Neural progenitor cell (in vitro differentiated cells): ENCODE results near the gene ESYT2. TPM values are rescaled to one million over a fixed set of nuclear protein-coding genes. Genes with fewer than 3 reads are reported as not detected.

ENCODE experiments used
- DNase-seq: peaks from one replicate; pipeline ENCODE4 v3.0.0-alpha.2; 2016; ENCODE audit warnings: low spot score
- H2AFZ ChIP-seq: fragments of 200-600 bp; sonication (generic); replicated peaks from 2 replicates; pipeline ENCODE4 v1.6.1; 2016; ENCODE audit warnings: antibody characterized with exemption
- H3F3A ChIP-seq: fragments of 200-600 bp; sonication (generic); 2 replicates; pipeline ENCODE4 v1.6.1; 2016; ENCODE audit warnings: antibody characterized with exemption, low read depth
- H3K27ac ChIP-seq: fragments of 200-600 bp; sonication (generic); 2 replicates; pipeline ENCODE4 v1.5.1; 2016; ENCODE audit warnings: mild to moderate bottlenecking
- H3K27me3 ChIP-seq: fragments of 200-600 bp; sonication (generic); 2 replicates; pipeline ENCODE4 v1.6.1; 2016; ENCODE audit warnings: mild to moderate bottlenecking, moderate library complexity
- H3K36me3 ChIP-seq: fragments of 200-600 bp; sonication (generic); 2 replicates; pipeline ENCODE4 v1.5.1; 2016
- H3K4me1 ChIP-seq: fragments of 200-600 bp; sonication (generic); 2 replicates; pipeline ENCODE4 v1.6.1; 2016; ENCODE audit warnings: mixed run types
- H3K4me2 ChIP-seq: fragments of 200-600 bp; sonication (generic); 2 replicates; pipeline ENCODE4 v1.6.1; 2016
- H3K4me3 ChIP-seq: fragments of 200-600 bp; sonication (generic); 2 replicates; pipeline ENCODE4 v1.5.1; 2016
- H3K79me2 ChIP-seq: fragments of 200-600 bp; sonication (generic); 2 replicates; pipeline ENCODE4 v1.6.1; 2016; ENCODE audit warnings: low read depth
- H3K9ac ChIP-seq: fragments of 200-600 bp; sonication (generic); 2 replicates; pipeline ENCODE4 v1.6.1; 2016
- H3K9me3 ChIP-seq: fragments of 200-600 bp; sonication (generic); 2 replicates; pipeline ENCODE4 v1.5.1; 2016; ENCODE audit warnings: low read depth
- H4K20me1 ChIP-seq: fragments of 200-600 bp; sonication (generic); 2 replicates; pipeline ENCODE4 v1.6.1; 2016; ENCODE audit warnings: low read depth
- H3K27ac Mint-ChIP-seq: 3 replicates; pipeline ENCODE4 v1.8.0; 2021; ENCODE audit warnings: mixed read lengths
- H3K27me3 Mint-ChIP-seq: 2 replicates; pipeline ENCODE4 v1.8.0; 2022; ENCODE audit warnings: low read depth, mild to moderate bottlenecking, inconsistent platforms, moderate library complexity, mixed read lengths; ENCODE audit not compliant: insufficient read depth
- H3K36me3 Mint-ChIP-seq: 3 replicates; pipeline ENCODE4 v1.8.0; 2021; ENCODE audit warnings: mixed read lengths
- H3K4me1 Mint-ChIP-seq: 3 replicates; pipeline ENCODE4 v1.8.0; 2021; ENCODE audit warnings: mixed read lengths
- H3K4me3 Mint-ChIP-seq: 3 replicates; pipeline ENCODE4 v1.8.0; 2021; ENCODE audit warnings: mild to moderate bottlenecking, moderate library complexity, mixed read lengths
- H3K9me3 Mint-ChIP-seq: 3 replicates; pipeline ENCODE4 v1.8.0; 2020; ENCODE audit warnings: mixed read lengths
- EZH2 ChIP-seq: fragments of 200-600 bp; sonication (generic); IDR thresholded peaks from 2 replicates; pipeline ENCODE4 v1.6.1; 2017; ENCODE audit warnings: antibody characterized with exemption, mild to moderate bottlenecking, moderate library complexity
- EZH2phosphoT487 ChIP-seq: fragments of 200-600 bp; sonication (generic); IDR thresholded peaks from 2 replicates; pipeline ENCODE4 v1.6.1; 2017; ENCODE audit warnings: antibody characterized with exemption
- total RNA-seq: library from RNA; depleted of rRNA; stranded (reverse); fragments of >200 nt; gene quantifications from 2 replicates; pipeline ENCODE4 v1.2.3, GENCODE V29; 2015; ENCODE audit warnings: low replicate concordance
- TF ChIP-seq, protein P1 (sequence below): fragments of 200-600 bp; sonication (generic); IDR thresholded peaks from 2 replicates; pipeline ENCODE4 v1.5.1; 2017; ENCODE audit warnings: antibody characterized with exemption, mild to moderate bottlenecking

Gene ESYT2
- total RNA-seq, 1 donor from 2014 or later = 33.4 TPM

DNA sequence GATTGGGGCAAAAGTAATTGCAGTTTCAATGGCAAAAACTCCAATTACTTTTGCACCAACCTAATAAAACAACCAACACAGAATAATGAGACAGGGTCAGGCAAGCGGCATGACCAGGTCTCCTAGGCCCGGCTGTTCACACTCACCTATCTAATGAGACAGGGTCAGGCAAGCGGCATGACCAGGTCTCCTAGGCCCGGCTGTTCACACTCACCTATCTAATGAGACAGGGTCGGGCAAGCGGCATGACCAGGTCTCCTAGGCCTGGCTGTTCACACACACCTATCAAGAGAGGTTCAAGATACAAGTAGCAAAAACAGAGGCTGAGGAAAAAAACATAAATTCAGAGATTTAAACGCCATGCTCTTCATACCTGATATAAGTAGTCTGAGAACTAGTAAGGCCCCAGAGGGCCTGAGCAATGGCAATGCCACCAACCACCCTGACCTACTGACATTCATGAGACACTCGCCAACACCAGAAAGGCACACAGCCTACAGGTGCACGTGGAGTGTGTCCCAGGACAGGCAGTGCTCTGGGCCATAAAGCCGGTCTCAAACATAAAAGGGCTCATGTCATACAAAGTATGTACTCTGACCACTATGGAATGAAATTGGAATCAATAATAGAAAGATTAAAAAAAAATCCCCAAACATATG is 84.1 kb downstream of the ESYT2 start:
- peaks cover 2% of the 10 kb centered on the region for H3K27me3 Mint-ChIP-seq
- no peak for DNase-seq
- Histone ChIP-seq H3K79me2 (no peaks in the 10 kb centered on the region), H3K4me1 (no peaks in the 10 kb centered on the region), H2AFZ (no peak overlapping the region), H3K27me3 (no peaks in the 10 kb centered on the region), H3K4me3 (no peak overlapping the region), H4K20me1 (no peaks in the 10 kb centered on the region), H3K27ac (no peak overlapping the region), H3F3A (no peaks in the 10 kb centered on the region), H3K9me3 (no peaks in the 10 kb centered on the region), H3K36me3 (no peaks in the 10 kb centered on the region), H3K9ac (no peak overlapping the region), H3K4me2 (no peak overlapping the region)
- no peaks in the 10 kb centered on the region for H3K9me3 Mint-ChIP-seq
- peaks cover 26% of the 10 kb centered on the region for H3K36me3 Mint-ChIP-seq
- no peak overlapping the region for H3K27ac Mint-ChIP-seq
- no peak overlapping the region for H3K4me3 Mint-ChIP-seq
- TF ChIP-seq, protein P1, sequence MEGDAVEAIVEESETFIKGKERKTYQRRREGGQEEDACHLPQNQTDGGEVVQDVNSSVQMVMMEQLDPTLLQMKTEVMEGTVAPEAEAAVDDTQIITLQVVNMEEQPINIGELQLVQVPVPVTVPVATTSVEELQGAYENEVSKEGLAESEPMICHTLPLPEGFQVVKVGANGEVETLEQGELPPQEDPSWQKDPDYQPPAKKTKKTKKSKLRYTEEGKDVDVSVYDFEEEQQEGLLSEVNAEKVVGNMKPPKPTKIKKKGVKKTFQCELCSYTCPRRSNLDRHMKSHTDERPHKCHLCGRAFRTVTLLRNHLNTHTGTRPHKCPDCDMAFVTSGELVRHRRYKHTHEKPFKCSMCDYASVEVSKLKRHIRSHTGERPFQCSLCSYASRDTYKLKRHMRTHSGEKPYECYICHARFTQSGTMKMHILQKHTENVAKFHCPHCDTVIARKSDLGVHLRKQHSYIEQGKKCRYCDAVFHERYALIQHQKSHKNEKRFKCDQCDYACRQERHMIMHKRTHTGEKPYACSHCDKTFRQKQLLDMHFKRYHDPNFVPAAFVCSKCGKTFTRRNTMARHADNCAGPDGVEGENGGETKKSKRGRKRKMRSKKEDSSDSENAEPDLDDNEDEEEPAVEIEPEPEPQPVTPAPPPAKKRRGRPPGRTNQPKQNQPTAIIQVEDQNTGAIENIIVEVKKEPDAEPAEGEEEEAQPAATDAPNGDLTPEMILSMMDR = no peak
- TF ChIP-seq EZH2phosphoT487 = no peak
- no peak for TF ChIP-seq EZH2
- no peaks in the 10 kb centered on the region for H3K4me1 Mint-ChIP-seq

DNA sequence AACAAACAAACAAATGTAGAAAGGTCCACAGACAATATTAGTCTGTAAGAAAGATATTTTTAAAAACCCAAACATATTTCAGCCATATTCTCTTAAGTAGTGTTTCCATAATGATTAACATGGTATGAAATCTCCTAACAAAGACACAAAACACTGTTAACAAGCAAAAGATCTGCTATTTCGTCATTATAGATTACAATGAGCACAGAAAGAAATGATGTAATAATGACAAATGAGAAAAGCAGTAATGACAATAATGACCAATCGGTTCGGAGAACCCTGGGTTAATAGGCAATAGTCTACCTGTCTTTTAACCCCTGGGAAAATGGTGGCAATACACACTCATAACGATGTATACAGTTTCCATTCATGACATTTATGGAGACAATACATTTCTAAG is 85.2 kb downstream of the ESYT2 start:
- Histone ChIP-seq H3K27me3 (no peaks in the 10 kb centered on the region), H3K9me3 (no peaks in the 10 kb centered on the region), H3K27ac (no peak overlapping the region), H4K20me1 (no peaks in the 10 kb centered on the region), H3F3A (no peaks in the 10 kb centered on the region), H3K4me1 (no peaks in the 10 kb centered on the region), H3K36me3 (no peaks in the 10 kb centered on the region), H3K79me2 (no peaks in the 10 kb centered on the region), H2AFZ (no peak overlapping the region), H3K9ac (no peak overlapping the region), H3K4me2 (no peak overlapping the region), H3K4me3 (no peak overlapping the region)
- TF ChIP-seq EZH2 (no peak), EZH2phosphoT487 (no peak)
- TF ChIP-seq, protein P1 = no peak
- Mint-ChIP-seq H3K36me3 (peaks cover 28% of the 10 kb centered on the region), H3K9me3 (no peaks in the 10 kb centered on the region), H3K27ac (no peak overlapping the region), H3K27me3 (peaks cover 2% of the 10 kb centered on the region), H3K4me1 (no peaks in the 10 kb centered on the region), H3K4me3 (no peak overlapping the region)
- DNase-seq = no peak

DNA sequence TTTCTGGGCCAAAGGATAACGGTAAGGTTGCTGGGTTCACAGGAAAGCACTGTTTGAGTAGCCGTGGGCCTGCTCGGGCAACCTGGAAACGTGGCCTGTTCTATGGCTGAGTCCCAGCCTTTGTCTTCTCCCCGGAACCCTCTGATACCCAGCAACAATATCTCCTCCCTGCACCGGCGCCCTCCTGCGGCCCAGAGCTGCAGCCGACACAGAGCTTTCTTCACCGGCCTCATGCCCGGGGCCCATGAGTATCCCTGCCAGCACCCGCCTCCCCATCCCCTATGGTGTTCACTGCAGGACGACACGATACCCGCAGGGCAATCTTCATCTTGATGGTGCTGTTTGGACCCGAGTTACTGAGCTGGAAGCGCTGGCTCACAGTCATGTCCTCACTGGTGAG is 86.1 kb downstream of the ESYT2 start:
- H3K36me3 ChIP-seq = no peaks in the 10 kb centered on the region
- TF ChIP-seq EZH2phosphoT487 = no peak
- TF ChIP-seq, protein P1 = no peak
- no peak for TF ChIP-seq EZH2

More for the DNA sequence above, 86.1 kb downstream of the ESYT2 start:
- H3K9me3 ChIP-seq = no peaks in the 10 kb centered on the region
- Mint-ChIP-seq H3K4me1 (no peaks in the 10 kb centered on the region), H3K27me3 (peaks cover 2% of the 10 kb centered on the region), H3K9me3 (no peaks in the 10 kb centered on the region), H3K36me3 (peaks cover 32% of the 10 kb centered on the region), H3K4me3 (no peak overlapping the region), H3K27ac (no peak overlapping the region)
- no peaks in the 10 kb centered on the region for H4K20me1 ChIP-seq
- H2AFZ ChIP-seq = no peak overlapping the region
- H3K4me1 ChIP-seq = no peaks in the 10 kb centered on the region
- no peak for DNase-seq
- no peak overlapping the region for H3K27ac ChIP-seq
- no peak overlapping the region for H3K4me2 ChIP-seq
- no peaks in the 10 kb centered on the region for H3F3A ChIP-seq
- no peak overlapping the region for H3K9ac ChIP-seq
- no peaks in the 10 kb centered on the region for H3K27me3 ChIP-seq
- no peaks in the 10 kb centered on the region for H3K79me2 ChIP-seq
- no peak overlapping the region for H3K4me3 ChIP-seq
